DOHH2 (cell line): ENCODE results near the gene SOX18.

Source experiments
- EZH2phosphoT487 ChIP-seq: fragments of 200-600 bp; sonication (generic); IDR thresholded peaks from 2 replicates; pipeline ENCODE4 v1.6.1; 2017; ENCODE audit warnings: borderline replicate concordance, mild to moderate bottlenecking, antibody characterized with exemption, low read length, moderate library complexity, mixed read lengths
- TF ChIP-seq, protein P1 (sequence below): fragments of 200-600 bp; sonication (generic); IDR thresholded peaks from one replicate; pipeline ENCODE4 v1.5.1; 2014; ENCODE audit warnings: antibody characterized with exemption, mild to moderate bottlenecking, low read depth, low read length; ENCODE audit not compliant: poor library complexity, severe bottlenecking

DNA sequence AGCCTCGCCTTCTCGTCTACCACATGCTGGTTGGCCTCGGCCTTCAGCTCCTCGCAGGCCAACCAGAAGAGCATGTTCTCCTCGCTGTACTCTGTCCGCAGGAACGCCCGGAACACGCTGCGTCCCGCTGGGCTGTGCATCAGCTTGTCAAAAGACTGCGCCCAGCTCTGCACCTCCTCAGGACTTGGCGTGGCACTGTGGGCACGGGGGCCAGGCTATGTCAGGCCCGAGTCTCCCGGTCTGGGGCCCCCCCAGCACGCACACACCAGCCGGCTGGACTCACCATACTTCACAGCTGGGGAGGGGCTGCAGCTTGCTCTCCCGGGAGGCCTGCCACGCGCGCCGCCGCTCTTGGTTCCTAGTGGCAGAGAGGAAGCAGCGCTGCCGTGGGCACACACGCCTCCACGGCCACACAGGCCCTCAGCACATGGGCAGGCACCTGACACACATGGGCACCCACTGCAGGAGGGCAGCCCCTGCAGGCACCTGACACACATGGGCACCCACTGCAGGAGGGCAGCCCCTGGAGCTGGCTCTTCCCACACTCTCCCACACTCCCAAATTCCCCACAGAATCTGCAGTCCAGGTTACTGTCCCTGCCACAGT lies 24.8 kb upstream of the SOX18 start:
- TF ChIP-seq, protein P1, sequence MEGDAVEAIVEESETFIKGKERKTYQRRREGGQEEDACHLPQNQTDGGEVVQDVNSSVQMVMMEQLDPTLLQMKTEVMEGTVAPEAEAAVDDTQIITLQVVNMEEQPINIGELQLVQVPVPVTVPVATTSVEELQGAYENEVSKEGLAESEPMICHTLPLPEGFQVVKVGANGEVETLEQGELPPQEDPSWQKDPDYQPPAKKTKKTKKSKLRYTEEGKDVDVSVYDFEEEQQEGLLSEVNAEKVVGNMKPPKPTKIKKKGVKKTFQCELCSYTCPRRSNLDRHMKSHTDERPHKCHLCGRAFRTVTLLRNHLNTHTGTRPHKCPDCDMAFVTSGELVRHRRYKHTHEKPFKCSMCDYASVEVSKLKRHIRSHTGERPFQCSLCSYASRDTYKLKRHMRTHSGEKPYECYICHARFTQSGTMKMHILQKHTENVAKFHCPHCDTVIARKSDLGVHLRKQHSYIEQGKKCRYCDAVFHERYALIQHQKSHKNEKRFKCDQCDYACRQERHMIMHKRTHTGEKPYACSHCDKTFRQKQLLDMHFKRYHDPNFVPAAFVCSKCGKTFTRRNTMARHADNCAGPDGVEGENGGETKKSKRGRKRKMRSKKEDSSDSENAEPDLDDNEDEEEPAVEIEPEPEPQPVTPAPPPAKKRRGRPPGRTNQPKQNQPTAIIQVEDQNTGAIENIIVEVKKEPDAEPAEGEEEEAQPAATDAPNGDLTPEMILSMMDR: no peak
- TF ChIP-seq EZH2phosphoT487: no peak
